ENCODE measurements around the gene NDUFB2.

GRCh38 chr7:140702774-140703173 is 6.3 kb downstream of the NDUFB2 start:
- TF ChIP-seq EZH2phosphoT487 (IDR thresholded peaks at IDR 0.05; ENCODE audit: insufficient read depth, low read depth) (no peak), EZH2 (IDR thresholded peaks at IDR 0.05; ENCODE audit: insufficient read depth, poor library complexity, severe bottlenecking) (no peak)

Measured in GM23248 (cell line).